HCT116 (cell line): ENCODE measurements around the gene ZNF462. TPM values are rescaled to one million over a fixed set of nuclear protein-coding genes. Genes with fewer than 3 reads are reported as not detected.

Source experiments
- ATAC-seq: fragments of 200-7000 bp; cut with Tn5 transposase; 2 replicates; pipeline ENCODE4 v1.9.1; 2020; ENCODE audit warnings: mild to moderate bottlenecking, moderate library complexity
- BruUV-seq: library from RNA; stranded (reverse); fragments of 400-500 nt; replicated peaks from 2 replicates; lab custom pipeline; 2021; lab: Mats Ljungman, UMichigan
- CTCF ChIA-PET: fragments of 300-600 bp; sonication (Branson Sonifier 250); formaldehyde crosslinking; loops from one replicate; lab custom pipeline; 2021; ENCODE audit warnings: antibody characterized with exemption; lab: Charles Lee
- POLR2A ChIA-PET: fragments of 300-600, 350-600 bp; sonication (Branson Sonifier 250); formaldehyde crosslinking; loops from one replicate; lab custom pipeline; 2021; ENCODE audit warnings: antibody characterized with exemption; lab: Charles Lee
- RAD21 ChIA-PET, 2 experiments: fragments of 300-600 bp; sonication (Branson Sonifier 250); formaldehyde crosslinking; loops; one replicate each; lab custom pipeline; 2023; ENCODE audit warnings: low total read pairs in 2 of 2; ENCODE audit not compliant: uncharacterized antibody in 2 of 2, unreplicated experiment in 2 of 2, low non-redundant PET in 1 of 2; lab: Charles Lee
- DNase-seq: peaks from one replicate; pipeline ENCODE4 v3.0.0-alpha.2; 2010; ENCODE audit warnings: low read depth, low spot score
- H2AFZ ChIP-seq: fragments of 200-600 bp; shearing (Covaris generic), sonication (generic); 2 replicates; pipeline ENCODE4 v1.6.1; 2017; ENCODE audit warnings: low read depth, mixed run types, mixed read lengths, antibody characterized with exemption, low read length; ENCODE audit not compliant: poor library complexity, severe bottlenecking
- H3K27ac ChIP-seq: 2 replicates; pipeline ENCODE4 v1.5.1; 2012; ENCODE audit warnings: low read depth, low read length
- H3K27me3 ChIP-seq: fragments of 200-600 bp; sonication (generic); 2 replicates; pipeline ENCODE4 v1.6.1; 2016; ENCODE audit warnings: mixed run types, low read length, mixed read lengths; ENCODE audit not compliant: insufficient read depth
- H3K36me3 ChIP-seq, 2 experiments: fragments of 200-500 bp in 1 of 2; fragments of 200-600 bp in 1 of 2; sonication (Bioruptor generic) in 1 of 2; sonication (generic) in 1 of 2; 2 replicates each; pipeline versions ENCODE4 v1.5.1 to v1.6.1; 2014 to 2016; ENCODE audit warnings: low read length in 2 of 2, inconsistent platforms in 1 of 2, mixed read lengths in 1 of 2, mixed run types in 1 of 2; ENCODE audit not compliant: insufficient read depth in 2 of 2, control insufficient read depth in 1 of 2
- H3K4me1 ChIP-seq, 2 experiments: fragments of 200-600 bp in 1 of 2; sonication (generic) in 1 of 2; 2 replicates each; pipeline versions ENCODE4 v1.5.1 to v1.6.1; 2012 to 2017; ENCODE audit warnings: low read length in 2 of 2, inconsistent platforms in 1 of 2, mild to moderate bottlenecking in 1 of 2, mixed read lengths in 1 of 2, mixed run types in 1 of 2, moderate library complexity in 1 of 2; ENCODE audit not compliant: insufficient read depth in 2 of 2, control insufficient read depth in 1 of 2
- H3K4me2 ChIP-seq: fragments of 200-600 bp; sonication (generic); 2 replicates; pipeline ENCODE4 v1.6.1; 2017; ENCODE audit warnings: mixed run types, low read length, mixed read lengths
- H3K4me3 ChIP-seq, 2 experiments: fragments of 200-600 bp in 1 of 2; sonication (generic) in 1 of 2; replicated peaks in 1 of 2; 2 replicates each; pipeline ENCODE4 v1.5.1; 2011 to 2016; ENCODE audit warnings: low read length in 2 of 2, control low read depth in 1 of 2, low read depth in 1 of 2, mild to moderate bottlenecking in 1 of 2, mixed read lengths in 1 of 2, mixed run types in 1 of 2
- H3K79me2 ChIP-seq: fragments of 200-600 bp; sonication (generic); 2 replicates; pipeline ENCODE4 v1.6.1; 2017; ENCODE audit warnings: mild to moderate bottlenecking, mixed run types, low read length, moderate library complexity, mixed read lengths; ENCODE audit not compliant: insufficient read depth
- H3K9ac ChIP-seq: fragments of 200-600 bp; sonication (generic); 2 replicates; pipeline ENCODE4 v1.6.1; 2016; ENCODE audit warnings: low read length, mixed read lengths
- H3K9me2 ChIP-seq: fragments of 200-600 bp; sonication (generic), shearing (Covaris generic); 2 replicates; pipeline ENCODE4 v1.6.1; 2017; ENCODE audit warnings: mixed run types, mild to moderate bottlenecking, moderate library complexity; ENCODE audit not compliant: insufficient read depth
- H3K9me3 ChIP-seq, 2 experiments: fragments of 200-500 bp in 1 of 2; fragments of 200-600 bp in 1 of 2; sonication (Bioruptor generic) in 1 of 2; sonication (generic) in 1 of 2; 2 replicates each; pipeline ENCODE4 v1.6.1; 2014 to 2017; ENCODE audit warnings: low read length in 2 of 2, mixed read lengths in 2 of 2, inconsistent platforms in 1 of 2, low read depth in 1 of 2, mild to moderate bottlenecking in 1 of 2, mixed run types in 1 of 2, moderate library complexity in 1 of 2; ENCODE audit not compliant: control insufficient read depth in 1 of 2, insufficient read depth in 1 of 2
- H4K20me1 ChIP-seq: fragments of 200-600 bp; sonication (generic), shearing (Covaris generic); 2 replicates; pipeline ENCODE4 v1.6.1; 2017; ENCODE audit warnings: mixed run types, mild to moderate bottlenecking, moderate library complexity; ENCODE audit not compliant: insufficient read depth
- ATF3 ChIP-seq: IDR thresholded peaks from 2 replicates; pipeline ENCODE4 v1.6.1; 2012
- CEBPB ChIP-seq: IDR thresholded peaks from 2 replicates; pipeline ENCODE4 v1.6.1; 2012; ENCODE audit warnings: low read depth
- EGR1 ChIP-seq: IDR thresholded peaks from 2 replicates; pipeline ENCODE4 v1.6.1; 2012; ENCODE audit warnings: low read depth
- EZH2 ChIP-seq: fragments of 200-600 bp; sonication (generic); IDR thresholded peaks from 2 replicates; pipeline ENCODE4 v1.6.1; 2017; ENCODE audit warnings: antibody characterized with exemption, mixed run types
- EZH2phosphoT487 ChIP-seq: fragments of 200-600 bp; IDR thresholded peaks from 2 replicates; pipeline ENCODE4 v1.6.1; 2018; ENCODE audit warnings: antibody characterized with exemption, borderline replicate concordance
- POLR2A ChIP-seq: IDR thresholded peaks from 2 replicates; pipeline ENCODE4 v1.7.0; 2011; ENCODE audit warnings: borderline replicate concordance; ENCODE audit not compliant: insufficient read depth, insufficient read length; ENCODE audit errors: extremely low read depth
- POLR2AphosphoS5 ChIP-seq: IDR thresholded peaks from 2 replicates; pipeline ENCODE4 v1.6.1; 2011; ENCODE audit warnings: mild to moderate bottlenecking, low read depth, low read length, moderate library complexity
- REST ChIP-seq: IDR thresholded peaks from 2 replicates; pipeline ENCODE4 v1.6.1; 2012; ENCODE audit warnings: low read depth
- ZBTB33 ChIP-seq: IDR thresholded peaks from 2 replicates; pipeline ENCODE4 v1.6.1; 2011; ENCODE audit warnings: mild to moderate bottlenecking, low read length, moderate library complexity; ENCODE audit not compliant: insufficient replicate concordance; ENCODE audit errors: extremely low read depth
- intact Hi-C: fragments of 100-400 bp; cut with micrococcal nuclease; formaldehyde crosslinking; loops from 2 replicates; pipeline ENCODE4 v1.10.0; 2022
- total RNA-seq: library from RNA; stranded (reverse); gene quantifications from one replicate; pipeline ENCODE4 v1.2.1, GENCODE V29; 2021; ENCODE audit not compliant: unreplicated experiment

The ZNF462 gene
- total RNA-seq, 1 experiment from 2014 or later: 18.1 TPM

GRCh38 chr9:106896695-106897094, 33.7 kb downstream of the ZNF462 start:
- Histone ChIP-seq H3K79me2 (peaks cover 16% of the 10 kb centered on the region; the same call in 1 of the 2 replicates), H3K27ac (no peak overlapping the region)
- RAD21 ChIA-PET: no interaction called here

More at GRCh38 chr9:106896695-106897094, 33.7 kb downstream of the ZNF462 start:
- DNase-seq: no peak
- Histone ChIP-seq H3K27me3 (no peaks in the 10 kb centered on the region), H2AFZ (no peak overlapping the region), H3K9me2 (no peaks in the 10 kb centered on the region), H3K9me3 (no peaks in the 10 kb centered on the region), H3K36me3 (no peaks in the 10 kb centered on the region), H3K4me1 (peaks cover 20 to 27% of the 10 kb centered on the region in 2 experiments), H3K9ac (no peak overlapping the region), H3K4me3 (no peak overlapping the region), H4K20me1 (no peaks in the 10 kb centered on the region), H3K4me2 (no peak overlapping the region)
- no peak for ATAC-seq
- intact Hi-C loops: no loop called here
- TF ChIP-seq REST: no peak
- no peak for TF ChIP-seq ATF3
- TF ChIP-seq EGR1: no peak
- TF ChIP-seq EZH2phosphoT487: no peak
- no peak for TF ChIP-seq POLR2A
- no peak for TF ChIP-seq POLR2AphosphoS5
- no peak for TF ChIP-seq ZBTB33
- no peak for TF ChIP-seq CEBPB
- no peak for TF ChIP-seq EZH2
- ChIA-PET POLR2A (no interaction called here), CTCF (no interaction called here)
- BruUV-seq: no TSS peak
